MM.1S (cell line): ENCODE results near the gene RARA.

Experiments used
- DNase-seq: peaks from one replicate; pipeline ENCODE4 v3.0.0-alpha.2; 2015
- H2AFZ ChIP-seq: fragments of 300-600 bp; sonication (generic); 2 replicates; pipeline ENCODE4 v1.6.0; 2016; ENCODE audit warnings: antibody characterized with exemption, low read length
- H3F3A ChIP-seq: fragments of 300-600 bp; sonication (generic); 2 replicates; pipeline ENCODE4 v1.6.1; 2016; ENCODE audit warnings: mild to moderate bottlenecking, antibody characterized with exemption, low read length, moderate library complexity, mixed read lengths; ENCODE audit not compliant: insufficient read depth
- H3K27ac ChIP-seq: fragments of 300-600 bp; sonication (generic); 2 replicates; pipeline ENCODE4 v1.5.1; 2016; ENCODE audit warnings: mild to moderate bottlenecking, low read length
- H3K27me3 ChIP-seq: fragments of 300-600 bp; sonication (generic); replicated peaks from 2 replicates; pipeline ENCODE4 v1.6.0; 2016; ENCODE audit warnings: low read length; ENCODE audit not compliant: insufficient read depth
- H3K36me3 ChIP-seq: fragments of 300-600 bp; sonication (generic); replicated peaks from 2 replicates; pipeline ENCODE4 v1.6.1; 2016; ENCODE audit warnings: mild to moderate bottlenecking, low read length, mixed read lengths; ENCODE audit not compliant: insufficient read depth
- H3K4me1 ChIP-seq: fragments of 300-600 bp; sonication (generic); 2 replicates; pipeline ENCODE4 v1.6.1; 2016; ENCODE audit warnings: low read length, mixed read lengths
- H3K4me2 ChIP-seq: fragments of 300-600 bp; sonication (generic); 2 replicates; pipeline ENCODE4 v1.6.0; 2016; ENCODE audit warnings: low read depth, low read length
- H3K4me3 ChIP-seq: fragments of 300-600 bp; sonication (generic); 2 replicates; pipeline ENCODE4 v1.5.1; 2016; ENCODE audit warnings: low read length, mixed read lengths
- H3K79me2 ChIP-seq: fragments of 300-600 bp; sonication (generic); 2 replicates; pipeline ENCODE4 v1.6.1; 2016; ENCODE audit warnings: mixed run types, low read length, mixed read lengths
- H3K9ac ChIP-seq: fragments of 300-600 bp; sonication (generic); 2 replicates; pipeline ENCODE4 v1.6.1; 2016; ENCODE audit warnings: low read length, mixed read lengths
- H3K9me2 ChIP-seq: fragments of 300-600 bp; sonication (generic); replicated peaks from 2 replicates; pipeline ENCODE4 v1.6.1; 2016; ENCODE audit warnings: mild to moderate bottlenecking, low read length, mixed read lengths; ENCODE audit not compliant: insufficient read depth
- H3K9me3 ChIP-seq: fragments of 300-600 bp; sonication (generic); replicated peaks from 2 replicates; pipeline ENCODE4 v1.6.1; 2016; ENCODE audit warnings: mild to moderate bottlenecking, low read length, mixed read lengths; ENCODE audit not compliant: insufficient read depth
- H4K20me1 ChIP-seq: fragments of 300-600 bp; sonication (generic); 2 replicates; pipeline ENCODE4 v1.6.1; 2016; ENCODE audit warnings: mild to moderate bottlenecking, low read length, moderate library complexity, mixed read lengths; ENCODE audit not compliant: insufficient read depth
- CTCF ChIP-seq: fragments of 300-600 bp; sonication (generic); IDR thresholded peaks from 2 replicates; pipeline ENCODE4 v1.5.1; 2016; ENCODE audit warnings: antibody characterized with exemption, low read length, mixed read lengths
- EZH2 ChIP-seq: fragments of 300-600 bp; sonication (generic); optimal IDR thresholded peaks from 2 replicates; pipeline ENCODE3; 2017; ENCODE audit warnings: low read depth, mild to moderate bottlenecking, antibody characterized with exemption, low read length, mixed read lengths
- EZH2phosphoT487 ChIP-seq: fragments of 300-600 bp; sonication (generic); IDR thresholded peaks from 2 replicates; pipeline ENCODE4 v1.6.1; 2018; ENCODE audit warnings: antibody characterized with exemption, low read length

RARA gene

GRCh38 chr17:40281663-40282062, 27.3 kb upstream of the RARA start:
- TF ChIP-seq EZH2phosphoT487: no peak
- no peak for TF ChIP-seq CTCF
- no peak for TF ChIP-seq EZH2
- Histone ChIP-seq H3K4me1 (no peaks in the 10 kb centered on the region), H3K9me2 (no peaks in the 10 kb centered on the region), H3K9ac (no peak overlapping the region), H3K9me3 (no peaks in the 10 kb centered on the region), H3K36me3 (no peaks in the 10 kb centered on the region), H3K27ac (no peak overlapping the region), H2AFZ (no peak overlapping the region), H3K27me3 (no peaks in the 10 kb centered on the region), H4K20me1 (no peaks in the 10 kb centered on the region), H3K4me2 (no peak overlapping the region), H3K79me2 (no peaks in the 10 kb centered on the region), H3K4me3 (no peak overlapping the region), H3F3A (no peaks in the 10 kb centered on the region)
- DNase-seq: no peak

DNA sequence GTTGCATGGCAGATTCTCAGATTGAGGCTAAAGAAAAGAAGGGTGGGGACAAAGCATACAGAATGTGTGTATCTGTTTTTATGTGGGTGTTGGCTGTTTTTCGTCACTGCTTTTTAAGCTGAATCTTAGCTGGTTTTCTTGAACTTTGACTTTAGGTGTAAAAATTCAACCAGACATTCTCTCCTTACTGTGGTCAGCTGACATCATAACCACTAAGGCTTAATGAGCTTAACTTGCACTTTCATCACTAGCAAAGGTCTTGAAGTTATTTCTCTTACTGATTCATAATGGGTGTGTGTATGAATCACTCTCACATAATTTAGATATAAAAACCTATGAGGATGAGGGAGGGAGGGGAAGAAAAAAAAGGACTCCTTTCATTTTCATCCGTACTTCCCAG, 25.3 kb upstream of the RARA start:
- Histone ChIP-seq H3K36me3 (no peaks in the 10 kb centered on the region), H3F3A (peaks cover 5% of the 10 kb centered on the region), H3K27me3 (no peaks in the 10 kb centered on the region), H3K9me3 (no peaks in the 10 kb centered on the region), H4K20me1 (no peaks in the 10 kb centered on the region), H3K4me2 (no peak overlapping the region), H2AFZ (no peak overlapping the region), H3K27ac (no peak overlapping the region), H3K4me1 (peaks cover 5% of the 10 kb centered on the region; the same call in 1 of the 2 replicates), H3K9me2 (no peaks in the 10 kb centered on the region), H3K79me2 (peaks cover 9% of the 10 kb centered on the region), H3K9ac (no peak overlapping the region), H3K4me3 (no peak overlapping the region)
- TF ChIP-seq CTCF: no peak
- TF ChIP-seq EZH2: no peak
- TF ChIP-seq EZH2phosphoT487: no peak
- no peak for DNase-seq

GRCh38 chr17:40284085-40284713, 24.8 kb upstream of the RARA start:
- no peaks in the 10 kb centered on the region for H3K9me3 ChIP-seq
- no peak for TF ChIP-seq EZH2
- peaks cover 6% of the 10 kb centered on the region for H3F3A ChIP-seq
- no peak overlapping the region for H2AFZ ChIP-seq
- H3K9ac ChIP-seq: no peak overlapping the region
- 0 out of 2 replicates have a peak, but pooled peaks cover under 1% of the 10 kb centered on the region for H4K20me1 ChIP-seq
- peaks cover 14% of the 10 kb centered on the region for H3K79me2 ChIP-seq
- H3K27me3 ChIP-seq: no peaks in the 10 kb centered on the region
- H3K4me3 ChIP-seq: no peak overlapping the region
- H3K4me1 ChIP-seq: peaks cover 8% of the 10 kb centered on the region
- H3K36me3 ChIP-seq: no peaks in the 10 kb centered on the region; the same call in 1 of the 2 replicates
- H3K4me2 ChIP-seq: no peak overlapping the region
- DNase-seq: no peak
- H3K9me2 ChIP-seq: no peaks in the 10 kb centered on the region
- H3K27ac ChIP-seq: no peak overlapping the region

GRCh38 chr17:40286473-40286872, 22.5 kb upstream of the RARA start:
- TF ChIP-seq EZH2phosphoT487 (no peak), EZH2 (no peak), CTCF (no peak)
- Histone ChIP-seq H3K36me3 (peaks cover 10% of the 10 kb centered on the region; the same call in 1 of the 2 replicates), H3K9ac (no peak overlapping the region), H4K20me1 (peaks cover 10% of the 10 kb centered on the region; the same call in 1 of the 2 replicates), H2AFZ (no peak overlapping the region), H3K9me3 (no peaks in the 10 kb centered on the region), H3K27ac (no peak overlapping the region), H3K4me2 (no peak overlapping the region), H3K79me2 (peaks cover 37% of the 10 kb centered on the region), H3K4me1 (peaks cover 25% of the 10 kb centered on the region), H3K27me3 (no peaks in the 10 kb centered on the region), H3F3A (peaks cover 9% of the 10 kb centered on the region), H3K9me2 (no peaks in the 10 kb centered on the region), H3K4me3 (no peak overlapping the region)
- DNase-seq: no peak
